ENCODE measurements around the gene C9.

GRCh38 chr5:39377613-39378012 is 13.3 kb upstream of the C9 start:
- TF ChIP-seq CTCF (IDR thresholded peaks at IDR 0.05) = no peak
- TF ChIP-seq EZH2 (IDR thresholded peaks at IDR 0.05; ENCODE audit: borderline replicate concordance, insufficient read depth, low read depth, low read length, poor library complexity, severe bottlenecking) = no peak
